Islet precursor cell (in vitro differentiated cells): ENCODE results near the gene RNASE8.
A peak's percentile ranks its signal among the peaks of the same experiment; 100 is the strongest.
"Not testable (repeated sequence)": the region's sequence is repeated elsewhere in the genome, so short reads cannot be mapped to it uniquely, and the experiment has no call there.

Source experiments
- DNase-seq: peaks from one replicate; pipeline ENCODE4 v3.0.0-alpha.2; 2018

RNASE8 gene

GRCh38 chr14:21030531-21030930, 27.1 kb upstream of the RNASE8 start:
- DNase-seq = peak; percentile 37

GRCh38 chr14:21032326-21033132, 25.1 kb upstream of the RNASE8 start:
- no peak for DNase-seq

GRCh38 chr14:21033133-21033698, 24.4 kb upstream of the RNASE8 start:
- DNase-seq = no peak

GRCh38 chr14:21034707-21035106, 22.9 kb upstream of the RNASE8 start, which contains the start of gene RNASE13:
Gene RNASE13 (minus strand): TSS chr14:21034807. CDS start chr14:21034288, 519 bp downstream.
- no peak for DNase-seq

- no peak for DNase-seq
Measured at GRCh38 chr14:21036751-21037150, 20.9 kb upstream of the RNASE8 start.

- no peak for DNase-seq
Measured at GRCh38 chr14:21037156-21037555, 20.5 kb upstream of the RNASE8 start.

GRCh38 chr14:21038441-21039422, 18.9 kb upstream of the RNASE8 start:
- no peak for DNase-seq

- peak; percentile 73 for DNase-seq
Measured at GRCh38 chr14:21039585-21040369, 17.8 kb upstream of the RNASE8 start.

- DNase-seq = no peak
Measured at GRCh38 chr14:21040370-21040925, 17.2 kb upstream of the RNASE8 start.

- DNase-seq = not testable (repeated sequence)
Measured at GRCh38 chr14:21040941-21041340, 16.7 kb upstream of the RNASE8 start.

GRCh38 chr14:21041676-21042433, 15.8 kb upstream of the RNASE8 start, which contains the start of gene RNASE7:
Gene RNASE7 (plus strand): TSS chr14:21042362. CDS start chr14:21042993, 631 bp downstream.
- DNase-seq = peak; percentile 69

GRCh38 chr14:21042918-21043317, 14.7 kb upstream of the RNASE8 start:
- no peak for DNase-seq

- DNase-seq = peak; percentile 26
Measured at GRCh38 chr14:21043387-21043973, 14.1 kb upstream of the RNASE8 start.

- peak; percentile 82 for DNase-seq
Measured at GRCh38 chr14:21043974-21044618, 13.5 kb upstream of the RNASE8 start.

GRCh38 chr14:21047378-21047781, 10.2 kb upstream of the RNASE8 start:
- peak; percentile 9 for DNase-seq

- peak; percentile 8 for DNase-seq
Measured at GRCh38 chr14:21048638-21049037, 9.0 kb upstream of the RNASE8 start.

- no peak for DNase-seq
Measured at GRCh38 chr14:21049271-21049673, 8.3 kb upstream of the RNASE8 start.

GRCh38 chr14:21050597-21050996, 7.0 kb upstream of the RNASE8 start:
- DNase-seq = no peak

GRCh38 chr14:21053184-21054122, 4.2 kb upstream of the RNASE8 start:
- peak; percentile 45 for DNase-seq
